GM12873 (cell line): ENCODE measurements around the gene KCNN1.

ENCODE experiments used
- CTCF ChIP-seq: IDR thresholded peaks from 2 replicates; pipeline ENCODE4 v1.5.1; 2012; ENCODE audit warnings: low read depth, mild to moderate bottlenecking, moderate library complexity, low read length, control low read depth; ENCODE audit not compliant: insufficient read depth; ENCODE audit errors: missing control alignments

Gene KCNN1

GRCh38 chr19:17966550-17967256 is at the start of gene KCNN1:
Gene KCNN1 (plus strand): TSS chr19:17967107. CDS start chr19:17973889, 6,782 bp downstream.
- no peak for TF ChIP-seq CTCF

- TF ChIP-seq CTCF = no peak
Observed at GRCh38 chr19:17920527-17920926, 46.4 kb upstream of the KCNN1 start.

GRCh38 chr19:17922138-17922537 is 44.8 kb upstream of the KCNN1 start:
- no peak for TF ChIP-seq CTCF

GRCh38 chr19:17926044-17926443 is 40.9 kb upstream of the KCNN1 start:
- no peak for TF ChIP-seq CTCF

GRCh38 chr19:17929056-17929455 is 37.9 kb upstream of the KCNN1 start:
- no peak for TF ChIP-seq CTCF

GRCh38 chr19:17931532-17932191 is 35.2 kb upstream of the KCNN1 start:
- TF ChIP-seq CTCF = no peak

- TF ChIP-seq CTCF = peak; percentile 99
Observed at GRCh38 chr19:17932485-17933338, 34.2 kb upstream of the KCNN1 start, which contains the start of gene CCDC124. Gene CCDC124 (plus strand): TSS chr19:17933015. CDS start chr19:17936421, 3,406 bp downstream.
